ENCODE results near the gene KRT32. TPM values are rescaled to one million over a fixed set of nuclear protein-coding genes. Genes with fewer than 3 reads are reported as not detected.

The KRT32 gene
- total RNA-seq, 4 donors from 2014 or later = 0.61 to 12.8 (median 4.6) TPM

- Histone ChIP-seq H3K27ac (no peak overlapping the region), H3K4me1 (peaks cover 4 to 26% (median 12%) of the 10 kb centered on the region in 3 donors), H3K36me3 (no peaks in the 10 kb centered on the region), H3K27me3 (no peaks in the 10 kb centered on the region), H3K9me3 (no peaks in the 10 kb centered on the region), H3K4me3 (no peak overlapping the region)
- intact Hi-C loops (cut with DNase I) = no loop called here
- TF ChIP-seq CTCF (IDR thresholded peaks at IDR 0.05) = no peak
- TF ChIP-seq POLR2A (IDR thresholded peaks at IDR 0.05) = no peak
- WGBS, 2 donors = 67 to 75% methylated on average over 5 of the region's 5 CpGs
- DNase-seq = no peak
Measured at GRCh38 chr17:41413353-41413957, 53.7 kb downstream of the KRT32 start.

- no peak overlapping the region for H3K27ac ChIP-seq
Measured at GRCh38 chr17:41411072-41411840, 55.9 kb downstream of the KRT32 start.

More at GRCh38 chr17:41411072-41411840, 55.9 kb downstream of the KRT32 start:
- no peak overlapping the region for H3K4me3 ChIP-seq
- 93 to 99% methylated on average over 5 to 12 of the region's 20 CpGs for WGBS, 2 donors
- no peaks in the 10 kb centered on the region for H3K27me3 ChIP-seq
- intact Hi-C loops (cut with DNase I) = no loop called here
- H3K36me3 ChIP-seq = no peaks in the 10 kb centered on the region
- TF ChIP-seq POLR2A (IDR thresholded peaks at IDR 0.05) = no peak
- TF ChIP-seq CTCF (IDR thresholded peaks at IDR 0.05) = no peak
- peaks cover 0 to 9% (median 0%) of the 10 kb centered on the region in 3 donors for H3K4me1 ChIP-seq
- no peaks in the 10 kb centered on the region for H3K9me3 ChIP-seq
- no peak for DNase-seq

Small RNA genes within 50 kb of the gene (small RNA-seq; reads per million reads assigned to genes)
- 0 to 0.14 (median 0) reads per million in 4 donors for gene RNU2-32P

Other genes with a start within 250 kb of the KRT32 start
- not detected for gene KRTAP9-2, start 240.7 kb downstream of the KRT32 start, total RNA-seq
- not detected for gene KRTAP9-3, start 234.9 kb downstream of the KRT32 start, total RNA-seq
- not detected for gene KRTAP9-8, start 229.4 kb downstream of the KRT32 start, total RNA-seq
- gene KRTAP9-4, start 217.7 kb downstream of the KRT32 start, total RNA-seq = not detected
- not detected for gene KRTAP9-9, start 212.0 kb downstream of the KRT32 start, total RNA-seq
- not detected for gene KRTAP9-6, start 202.0 kb downstream of the KRT32 start, total RNA-seq
- not detected for gene KRTAP9-7, start 191.7 kb downstream of the KRT32 start, total RNA-seq
- not detected for gene KRTAP29-1, start 164.5 kb downstream of the KRT32 start, total RNA-seq
- gene KRTAP16-1, start 158.1 kb downstream of the KRT32 start, total RNA-seq = not detected
- not detected for gene KRTAP17-1, start 151.7 kb downstream of the KRT32 start, total RNA-seq
- 1 to 10 TPM in 2 of 4 donors, under 1 TPM in 1, not detected in 1; 0.21 to 2.7 (median 1.9) TPM for gene KRT33A, start 116.6 kb downstream of the KRT32 start, total RNA-seq
- gene KRT33B, start 97.6 kb downstream of the KRT32 start, total RNA-seq = under 1 TPM in 2 of 4 donors, not detected in 2; 0.32 to 0.57 TPM
- 1 to 10 TPM in 1 of 4 donors, under 1 TPM in 3; 0.40 to 1.1 (median 0.64) TPM for gene KRT34, start 85.1 kb downstream of the KRT32 start, total RNA-seq
- 1 to 10 TPM in 2 of 4 donors, under 1 TPM in 1, not detected in 1; 0.79 to 2.5 (median 1.5) TPM for gene KRT31, start 69.8 kb downstream of the KRT32 start, total RNA-seq
- gene KRT37, start 42.8 kb downstream of the KRT32 start, total RNA-seq = not detected
- under 1 TPM in 1 of 4 donors, not detected in 3; 0.18 TPM for gene KRT38, start 26.4 kb downstream of the KRT32 start, total RNA-seq
- gene KRT35, start 13.8 kb upstream of the KRT32 start, total RNA-seq = not detected
- gene KRT36, start 22.5 kb upstream of the KRT32 start, total RNA-seq = under 1 TPM in 1 of 4 donors, not detected in 3; 0.38 TPM
- gene KRT13, start 38.2 kb upstream of the KRT32 start, total RNA-seq = over 10,000 TPM; 27,182 to 79,363 (median 33,601) TPM
- gene KRT15, start 51.5 kb upstream of the KRT32 start, total RNA-seq = 1,000 to 10,000 TPM in 3 of 4 donors, 100 to 1,000 TPM in 1; 743 to 2,833 (median 2,484) TPM
- gene KRT19, start 60.9 kb upstream of the KRT32 start, total RNA-seq = 1,000 to 10,000 TPM in 2 of 4 donors, 100 to 1,000 TPM in 2; 589 to 1,442 (median 1,001) TPM
- under 1 TPM in 2 of 4 donors, not detected in 2; 0.19 to 0.61 TPM for gene KRT9, start 104.7 kb upstream of the KRT32 start, total RNA-seq
- 1,000 to 10,000 TPM in 2 of 4 donors, 100 to 1,000 TPM in 2; 115 to 7,717 (median 1,579) TPM for gene KRT14, start 119.5 kb upstream of the KRT32 start, total RNA-seq
- gene KRT16, start 145.4 kb upstream of the KRT32 start, total RNA-seq = 1,000 to 10,000 TPM in 2 of 4 donors, 100 to 1,000 TPM in 2; 156 to 6,712 (median 1,275) TPM
- 1,000 to 10,000 TPM in 1 of 4 donors, 10 to 100 TPM in 3; 45.8 to 2,552 (median 75.7) TPM for gene KRT17, start 157.2 kb upstream of the KRT32 start, total RNA-seq
- 100 to 1,000 TPM in 3 of 4 donors, 10 to 100 TPM in 1; 96.5 to 311 (median 223) TPM for gene EIF1, start 221.5 kb upstream of the KRT32 start, total RNA-seq
- not detected for gene GAST, start 244.9 kb upstream of the KRT32 start, total RNA-seq

Measured in esophagus squamous epithelium (tissue), 5 donors.